ENCODE data around the gene NLGN1. TPM values are rescaled to one million over a fixed set of nuclear protein-coding genes. Genes with fewer than 3 reads are reported as not detected.

Gene NLGN1
- total RNA-seq, 1 experiment from 2014 or later = 5.2 TPM

DNA sequence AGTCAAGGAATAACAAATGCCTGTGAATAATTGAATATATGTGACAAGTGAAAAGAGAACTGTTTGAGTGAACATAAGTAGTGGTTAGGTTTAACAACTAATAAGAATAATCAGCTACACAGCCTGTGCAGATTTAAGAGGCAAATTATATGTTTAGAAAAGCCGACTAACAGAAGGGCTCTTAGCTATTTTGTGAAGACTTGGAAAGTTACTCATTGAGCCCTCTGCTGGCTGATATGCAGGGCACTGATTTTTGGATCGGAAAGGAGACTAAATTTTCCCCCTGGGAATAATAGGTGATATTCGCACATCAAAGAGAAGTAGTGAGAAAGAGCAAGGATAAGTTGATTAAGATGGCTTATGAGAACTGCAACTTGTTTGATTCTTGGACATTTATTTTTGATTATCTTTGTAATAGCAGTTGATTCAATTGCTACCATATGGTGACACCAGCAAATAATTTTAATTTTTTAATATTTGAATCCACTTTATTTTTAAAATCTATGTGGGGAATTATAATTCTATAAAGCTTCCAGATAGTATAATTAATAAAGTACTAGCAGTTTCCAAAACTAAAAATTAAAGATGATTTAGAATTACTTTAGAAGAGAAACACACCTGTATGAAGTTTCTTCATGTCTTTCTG is 156.2 kb downstream of the NLGN1 start:
- Histone ChIP-seq H3K27me3 (ENCODE audit: insufficient read depth, low read length) (no peaks in the 10 kb centered on the region), H3K27ac (ENCODE audit: insufficient read length, low read depth, low read length) (no peak overlapping the region), H3K4ac (ENCODE audit: low read depth, low read length) (no peak overlapping the region), H3K14ac (ENCODE audit: insufficient read depth, low read length) (no peak overlapping the region), H3K9me3 (ENCODE audit: control insufficient read depth, low read depth, low read length) (no peaks in the 10 kb centered on the region), H4K20me1 (ENCODE audit: control insufficient read depth, insufficient read depth, insufficient read length) (no peaks in the 10 kb centered on the region), H3K4me1 (ENCODE audit: insufficient read depth, low read length) (no peaks in the 10 kb centered on the region; the same call in 1 of the 2 replicates), H2AFZ (ENCODE audit: low read length) (no peak overlapping the region), H3T11ph (ENCODE audit: low read length) (no peak overlapping the region), H4K5ac (ENCODE audit: insufficient read length, low read depth, low read length) (no peak overlapping the region), H2BK120ac (ENCODE audit: low read depth, low read length, poor library complexity, severe bottlenecking) (no peak overlapping the region), H3K9ac (ENCODE audit: extremely low read depth, insufficient read length, low read length) (no peak overlapping the region), H2AK5ac (ENCODE audit: insufficient read length, low read length) (no peak overlapping the region), H4K8ac (replicated peaks; ENCODE audit: insufficient read length, low read depth, low read length) (no peak overlapping the region), H2BK5ac (ENCODE audit: insufficient read length, low read length) (no peak overlapping the region), H3K18ac (ENCODE audit: insufficient read length, low read depth, low read length) (no peak overlapping the region), H3K56ac (ENCODE audit: insufficient read length, low read depth, low read length) (no peak overlapping the region), H2BK15ac (ENCODE audit: low read depth, low read length) (no peak overlapping the region), H2BK12ac (ENCODE audit: insufficient read length, low read depth, low read length) (no peak overlapping the region), H2BK20ac (ENCODE audit: low read depth, low read length, poor library complexity, severe bottlenecking) (no peak overlapping the region), H3K79me2 (ENCODE audit: insufficient read depth, low read length) (no peaks in the 10 kb centered on the region), H3K23me2 (ENCODE audit: insufficient read length, low read depth, low read length, poor library complexity, severe bottlenecking) (no peaks in the 10 kb centered on the region), H4K91ac (ENCODE audit: insufficient read length, low read depth, low read length) (no peak overlapping the region), H3K79me1 (ENCODE audit: insufficient read depth, low read depth, low read length, poor library complexity, severe bottlenecking) (no peaks in the 10 kb centered on the region), H3K4me2 (ENCODE audit: insufficient read depth, insufficient read length, low read length) (no peak overlapping the region), H3K23ac (ENCODE audit: insufficient read length, low read depth, low read length) (no peak overlapping the region)
- TF ChIP-seq, protein P1, sequence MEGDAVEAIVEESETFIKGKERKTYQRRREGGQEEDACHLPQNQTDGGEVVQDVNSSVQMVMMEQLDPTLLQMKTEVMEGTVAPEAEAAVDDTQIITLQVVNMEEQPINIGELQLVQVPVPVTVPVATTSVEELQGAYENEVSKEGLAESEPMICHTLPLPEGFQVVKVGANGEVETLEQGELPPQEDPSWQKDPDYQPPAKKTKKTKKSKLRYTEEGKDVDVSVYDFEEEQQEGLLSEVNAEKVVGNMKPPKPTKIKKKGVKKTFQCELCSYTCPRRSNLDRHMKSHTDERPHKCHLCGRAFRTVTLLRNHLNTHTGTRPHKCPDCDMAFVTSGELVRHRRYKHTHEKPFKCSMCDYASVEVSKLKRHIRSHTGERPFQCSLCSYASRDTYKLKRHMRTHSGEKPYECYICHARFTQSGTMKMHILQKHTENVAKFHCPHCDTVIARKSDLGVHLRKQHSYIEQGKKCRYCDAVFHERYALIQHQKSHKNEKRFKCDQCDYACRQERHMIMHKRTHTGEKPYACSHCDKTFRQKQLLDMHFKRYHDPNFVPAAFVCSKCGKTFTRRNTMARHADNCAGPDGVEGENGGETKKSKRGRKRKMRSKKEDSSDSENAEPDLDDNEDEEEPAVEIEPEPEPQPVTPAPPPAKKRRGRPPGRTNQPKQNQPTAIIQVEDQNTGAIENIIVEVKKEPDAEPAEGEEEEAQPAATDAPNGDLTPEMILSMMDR (conservative IDR thresholded peaks at IDR 0.05) = peak; percentile 86
- no peaks in the 10 kb centered on the region for H3K27me3 Mint-ChIP-seq (ENCODE audit: low read depth)
- no peak for DNase-seq
- no peak overlapping the region for H3K27ac Mint-ChIP-seq
- H3K9me3 Mint-ChIP-seq = no peaks in the 10 kb centered on the region
- H3K36me3 Mint-ChIP-seq (ENCODE audit: insufficient read depth in 1 of 3, low read depth in 3 of 3) = no peaks in the 10 kb centered on the region
- no peak overlapping the region for H3K4me3 Mint-ChIP-seq
- WGBS (ENCODE audit: extremely low coverage, insufficient read length, low lambda C conversion rate) = no CpG with 5 or more reads among the region's 3 CpGs
- peaks cover 0 to 11% of the 10 kb centered on the region in 2 experiments; a peak in 3 of 4 replicates for H3K4me1 Mint-ChIP-seq

Measured in H9 (cell line).